ENCODE measurements around the gene DNMT3L. TPM values are rescaled to one million over a fixed set of nuclear protein-coding genes. Genes with fewer than 3 reads are reported as not detected.
"Not testable (repeated sequence)": the region's sequence is repeated elsewhere in the genome, so short reads cannot be mapped to it uniquely, and the experiment has no call there.

Gene DNMT3L
- total RNA-seq, 1 experiment from 2014 or later: not detected

GRCh38 chr21:44199448-44199847 lies 62.2 kb downstream of the DNMT3L start:
- no peak for DNase-seq (ENCODE audit: low read depth)

- not testable (repeated sequence) for DNase-seq (ENCODE audit: low read depth)
These were observed 64.6 kb downstream of the DNMT3L start for GRCh38 chr21:44197156-44197516.

Other genes starting within 250 kb of the DNMT3L start
- 21.0 and 21.4 TPM in 2 replicates for gene TRAPPC10, start 249.6 kb downstream of the DNMT3L start, total RNA-seq (2014; rRNA removed)
- gene PWP2, start 154.5 kb downstream of the DNMT3L start, total RNA-seq (2014; rRNA removed): 28.0 and 36.8 TPM in 2 replicates
- gene GATD3, start 128.2 kb downstream of the DNMT3L start, total RNA-seq (2014; rRNA removed): 18.6 and 35.3 TPM in 2 replicates
- under 0.01 TPM in 1 of 2 replicates, not detected in the other for gene ICOSLG, start 21.0 kb downstream of the DNMT3L start, total RNA-seq (2014; rRNA removed)
- not detected in 2 replicates for gene AIRE, start 24.0 kb upstream of the DNMT3L start, total RNA-seq (2014; rRNA removed)
- 154 and 166 TPM in 2 replicates for gene PFKL, start 38.2 kb upstream of the DNMT3L start, total RNA-seq (2014; rRNA removed)
- 15.7 and 19.0 TPM in 2 replicates for gene CFAP410, start 77.5 kb upstream of the DNMT3L start, total RNA-seq (2014; rRNA removed)
- gene TRPM2, start 91.7 kb upstream of the DNMT3L start, total RNA-seq (2014; rRNA removed): not detected in 2 replicates
- not detected in 2 replicates for gene LRRC3, start 193.6 kb upstream of the DNMT3L start, total RNA-seq (2014; rRNA removed)